Measurements from ENCODE around the gene FCAMR.

The FCAMR gene

GRCh38 chr1:206939131-206939530, 31.1 kb downstream of the FCAMR start:
- DNase-seq (ENCODE audit: extremely low read depth, insufficient read length) = no peak
- H3K4me3 ChIP-seq (replicated peaks; ENCODE audit: low read depth, low read length) = no peak overlapping the region
- TF ChIP-seq CTCF (IDR thresholded peaks at IDR 0.05; ENCODE audit: insufficient read depth, low read length, poor library complexity, severe bottlenecking) = no peak
- no peaks in the 10 kb centered on the region for H3K36me3 ChIP-seq (ENCODE audit: control insufficient read depth, insufficient read depth, low read length)
- no peaks in the 10 kb centered on the region for H3K27me3 ChIP-seq (replicated peaks; ENCODE audit: control insufficient read depth, insufficient read depth, low read length)

- no peak for TF ChIP-seq CTCF (IDR thresholded peaks at IDR 0.05; ENCODE audit: insufficient read depth, low read length, poor library complexity, severe bottlenecking)
- H3K27me3 ChIP-seq (replicated peaks; ENCODE audit: control insufficient read depth, insufficient read depth, low read length) = no peaks in the 10 kb centered on the region
- H3K36me3 ChIP-seq (ENCODE audit: control insufficient read depth, insufficient read depth, low read length) = no peaks in the 10 kb centered on the region
- DNase-seq (ENCODE audit: extremely low read depth, insufficient read length) = no peak
- H3K4me3 ChIP-seq (replicated peaks; ENCODE audit: low read depth, low read length) = no peak overlapping the region
Measured at GRCh38 chr1:206937425-206937824, 32.8 kb downstream of the FCAMR start.

GRCh38 chr1:206935491-206936067, 34.7 kb downstream of the FCAMR start:
- Histone ChIP-seq H3K36me3 (ENCODE audit: control insufficient read depth, insufficient read depth, low read length) (no peaks in the 10 kb centered on the region), H3K4me3 (replicated peaks; ENCODE audit: low read depth, low read length) (no peak overlapping the region), H3K27me3 (replicated peaks; ENCODE audit: control insufficient read depth, insufficient read depth, low read length) (no peaks in the 10 kb centered on the region)
- DNase-seq (ENCODE audit: extremely low read depth, insufficient read length) = peak; percentile 43
- peak; percentile 71 for TF ChIP-seq CTCF (IDR thresholded peaks at IDR 0.05; ENCODE audit: insufficient read depth, low read length, poor library complexity, severe bottlenecking)

GRCh38 chr1:206933333-206933945, 36.8 kb downstream of the FCAMR start:
- Histone ChIP-seq H3K4me3 (replicated peaks; ENCODE audit: low read depth, low read length) (no peak overlapping the region), H3K27me3 (replicated peaks; ENCODE audit: control insufficient read depth, insufficient read depth, low read length) (no peaks in the 10 kb centered on the region), H3K36me3 (ENCODE audit: control insufficient read depth, insufficient read depth, low read length) (no peaks in the 10 kb centered on the region)
- DNase-seq (ENCODE audit: extremely low read depth, insufficient read length) = peak; percentile 56
- TF ChIP-seq CTCF (IDR thresholded peaks at IDR 0.05; ENCODE audit: insufficient read depth, low read length, poor library complexity, severe bottlenecking) = peak; percentile 97

- no peak for TF ChIP-seq CTCF (IDR thresholded peaks at IDR 0.05; ENCODE audit: insufficient read depth, low read length, poor library complexity, severe bottlenecking)
- DNase-seq (ENCODE audit: extremely low read depth, insufficient read length) = no peak
- H3K27me3 ChIP-seq (replicated peaks; ENCODE audit: control insufficient read depth, insufficient read depth, low read length) = no peaks in the 10 kb centered on the region
Measured at GRCh38 chr1:206932177-206932576, 38.1 kb downstream of the FCAMR start.

More at GRCh38 chr1:206932177-206932576, 38.1 kb downstream of the FCAMR start:
- no peak overlapping the region for H3K4me3 ChIP-seq (replicated peaks; ENCODE audit: low read depth, low read length)
- no peaks in the 10 kb centered on the region for H3K36me3 ChIP-seq (ENCODE audit: control insufficient read depth, insufficient read depth, low read length)

Measured in GM06990 (cell line).